DOHH2 (cell line): ENCODE measurements around the gene COIL.

Experiments
- H3F3A ChIP-seq: fragments of 200-600 bp; sonication (generic), shearing (Covaris generic); 2 replicates; pipeline ENCODE4 v1.6.0; 2016; ENCODE audit warnings: antibody characterized with exemption, mild to moderate bottlenecking; ENCODE audit not compliant: control insufficient read depth, insufficient read depth
- H3K27ac ChIP-seq: fragments of 200-600 bp; sonication (generic); 2 replicates; pipeline ENCODE4 v1.5.1; 2014; ENCODE audit warnings: low read depth, mild to moderate bottlenecking, low read length, moderate library complexity
- H3K27me3 ChIP-seq: fragments of 200-600 bp; sonication (generic); 2 replicates; pipeline ENCODE4 v1.6.1; 2014; ENCODE audit warnings: mild to moderate bottlenecking, low read length, mixed read lengths; ENCODE audit not compliant: control insufficient read depth
- H3K36me3 ChIP-seq: fragments of 200-600 bp; sonication (generic); 2 replicates; pipeline ENCODE4 v1.6.1; 2014; ENCODE audit warnings: mild to moderate bottlenecking, low read length, moderate library complexity, mixed read lengths; ENCODE audit not compliant: control insufficient read depth
- H3K4me1 ChIP-seq: fragments of 200-600 bp; sonication (generic); 2 replicates; pipeline ENCODE4 v1.6.1; 2014; ENCODE audit warnings: mild to moderate bottlenecking, low read length, mixed read lengths; ENCODE audit not compliant: control insufficient read depth
- H3K4me2 ChIP-seq: fragments of 200-600 bp; sonication (generic); 2 replicates; pipeline ENCODE4 v1.6.0; 2014; ENCODE audit warnings: mild to moderate bottlenecking, low read length, moderate library complexity
- H3K4me3 ChIP-seq: fragments of 200-600 bp; sonication (generic); 2 replicates; pipeline ENCODE4 v1.5.1; 2014; ENCODE audit warnings: mild to moderate bottlenecking, low read length, mixed read lengths
- H3K79me2 ChIP-seq: fragments of 200-600 bp; sonication (generic); 2 replicates; pipeline ENCODE4 v1.6.1; 2014; ENCODE audit warnings: mild to moderate bottlenecking, low read length, mixed read lengths; ENCODE audit not compliant: control insufficient read depth
- H3K9me2 ChIP-seq: fragments of 200-600 bp; sonication (generic); replicated peaks from 2 replicates; pipeline ENCODE4 v1.6.1; 2014; ENCODE audit warnings: mild to moderate bottlenecking, low read length, mixed read lengths; ENCODE audit not compliant: control insufficient read depth
- H3K9me3 ChIP-seq: fragments of 200-600 bp; sonication (generic); 2 replicates; pipeline ENCODE4 v1.6.1; 2014; ENCODE audit warnings: antibody characterized with exemption, low read length, mixed read lengths; ENCODE audit not compliant: control insufficient read depth, insufficient read depth
- H4K20me1 ChIP-seq: fragments of 200-600 bp; sonication (generic); 2 replicates; pipeline ENCODE4 v1.6.0; 2014; ENCODE audit warnings: low read depth, mild to moderate bottlenecking, antibody characterized with exemption, low read length, moderate library complexity; ENCODE audit not compliant: control insufficient read depth, insufficient read depth
- EZH2phosphoT487 ChIP-seq: fragments of 200-600 bp; sonication (generic); IDR thresholded peaks from 2 replicates; pipeline ENCODE4 v1.6.1; 2017; ENCODE audit warnings: borderline replicate concordance, mild to moderate bottlenecking, antibody characterized with exemption, low read length, moderate library complexity, mixed read lengths
- TF ChIP-seq, protein P1 (sequence below): fragments of 200-600 bp; sonication (generic); IDR thresholded peaks from one replicate; pipeline ENCODE4 v1.5.1; 2014; ENCODE audit warnings: antibody characterized with exemption, mild to moderate bottlenecking, low read depth, low read length; ENCODE audit not compliant: poor library complexity, severe bottlenecking

The COIL gene

DNA sequence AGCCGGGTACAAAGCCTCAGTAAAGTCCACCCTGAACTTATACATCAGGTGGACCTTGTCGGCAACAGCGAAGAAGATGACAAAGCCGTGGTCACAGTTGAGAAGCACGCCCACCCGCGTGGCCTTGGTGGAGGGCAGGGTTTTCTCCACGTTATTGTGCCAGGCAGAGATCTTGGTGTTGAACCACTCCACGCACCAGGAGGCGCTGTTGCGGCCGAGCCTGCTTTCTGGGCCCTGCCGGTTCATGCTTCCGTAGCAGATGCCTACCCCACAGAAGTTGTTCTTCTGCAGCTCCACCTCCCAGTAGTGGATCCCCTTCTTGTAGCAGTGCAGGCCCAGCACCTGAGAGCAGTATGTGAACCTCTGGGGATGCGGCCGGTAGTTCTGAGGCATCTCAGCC is 69.1 kb downstream of the COIL start:
- Histone ChIP-seq H3K79me2 (no peaks in the 10 kb centered on the region), H3K27me3 (no peaks in the 10 kb centered on the region), H3K9me3 (no peaks in the 10 kb centered on the region; the same call in 1 of the 2 replicates), H3K9me2 (no peaks in the 10 kb centered on the region), H3K27ac (no peak overlapping the region), H3K4me2 (no peak overlapping the region), H3F3A (0 out of 2 replicates have a peak, but pooled peaks cover 5% of the 10 kb centered on the region), H3K4me1 (peaks cover 13% of the 10 kb centered on the region), H4K20me1 (peaks cover 2% of the 10 kb centered on the region; the same call in 1 of the 2 replicates), H3K36me3 (peaks cover 88% of the 10 kb centered on the region), H3K4me3 (no peak overlapping the region)
- TF ChIP-seq, protein P1, sequence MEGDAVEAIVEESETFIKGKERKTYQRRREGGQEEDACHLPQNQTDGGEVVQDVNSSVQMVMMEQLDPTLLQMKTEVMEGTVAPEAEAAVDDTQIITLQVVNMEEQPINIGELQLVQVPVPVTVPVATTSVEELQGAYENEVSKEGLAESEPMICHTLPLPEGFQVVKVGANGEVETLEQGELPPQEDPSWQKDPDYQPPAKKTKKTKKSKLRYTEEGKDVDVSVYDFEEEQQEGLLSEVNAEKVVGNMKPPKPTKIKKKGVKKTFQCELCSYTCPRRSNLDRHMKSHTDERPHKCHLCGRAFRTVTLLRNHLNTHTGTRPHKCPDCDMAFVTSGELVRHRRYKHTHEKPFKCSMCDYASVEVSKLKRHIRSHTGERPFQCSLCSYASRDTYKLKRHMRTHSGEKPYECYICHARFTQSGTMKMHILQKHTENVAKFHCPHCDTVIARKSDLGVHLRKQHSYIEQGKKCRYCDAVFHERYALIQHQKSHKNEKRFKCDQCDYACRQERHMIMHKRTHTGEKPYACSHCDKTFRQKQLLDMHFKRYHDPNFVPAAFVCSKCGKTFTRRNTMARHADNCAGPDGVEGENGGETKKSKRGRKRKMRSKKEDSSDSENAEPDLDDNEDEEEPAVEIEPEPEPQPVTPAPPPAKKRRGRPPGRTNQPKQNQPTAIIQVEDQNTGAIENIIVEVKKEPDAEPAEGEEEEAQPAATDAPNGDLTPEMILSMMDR, result peak; percentile 62
- TF ChIP-seq EZH2phosphoT487, result no peak

DNA sequence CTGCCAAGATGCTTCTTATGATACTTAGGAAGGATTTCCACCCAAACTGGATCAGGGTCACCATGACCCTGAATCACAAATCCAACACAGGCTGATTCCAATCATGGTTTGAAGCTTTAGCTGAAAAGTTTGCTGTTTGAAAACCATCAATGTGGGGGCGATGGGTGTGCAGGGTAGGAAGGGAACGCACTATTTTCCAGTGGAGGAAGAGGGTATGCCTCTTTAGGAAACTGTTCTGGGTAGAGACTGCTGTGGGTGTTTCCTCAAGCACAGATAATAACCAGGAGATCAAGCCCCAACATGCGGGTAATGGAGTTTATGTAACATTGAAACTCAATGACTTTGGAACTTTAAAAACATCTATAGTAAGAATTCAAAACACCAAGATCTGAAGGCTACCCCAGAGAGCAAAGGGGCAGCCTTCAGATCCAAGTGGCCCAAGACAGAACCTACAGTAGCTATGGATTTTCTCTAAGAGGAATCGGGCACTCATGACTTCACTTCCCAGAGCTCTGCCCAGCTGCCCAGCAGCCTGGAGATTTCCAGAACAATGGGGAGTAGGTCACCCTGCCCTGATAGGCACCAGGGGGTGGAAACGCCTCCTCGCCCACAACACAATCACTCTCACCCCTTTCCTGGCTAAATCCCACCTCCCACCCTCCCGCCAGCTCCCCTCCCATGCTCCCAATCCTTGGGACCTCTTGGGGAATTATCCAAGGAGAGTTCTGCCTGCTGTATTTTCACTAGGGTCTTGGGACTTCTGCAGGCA is 69.8 kb downstream of the COIL start:
- Histone ChIP-seq H3K9me2 (no peaks in the 10 kb centered on the region), H4K20me1 (peaks cover 2% of the 10 kb centered on the region; the same call in 1 of the 2 replicates), H3K36me3 (peaks cover 86% of the 10 kb centered on the region), H3K79me2 (no peaks in the 10 kb centered on the region), H3K4me3 (no peak overlapping the region), H3K4me1 (peaks cover 6% of the 10 kb centered on the region), H3F3A (0 out of 2 replicates have a peak, but pooled peaks cover 2% of the 10 kb centered on the region), H3K27ac (no peak overlapping the region), H3K27me3 (no peaks in the 10 kb centered on the region), H3K4me2 (no peak overlapping the region), H3K9me3 (no peaks in the 10 kb centered on the region; the same call in 1 of the 2 replicates)
- TF ChIP-seq EZH2phosphoT487, result no peak
- TF ChIP-seq, protein P1, result no peak

GRCh38 chr17:56890390-56890789 is 70.5 kb downstream of the COIL start:
- Histone ChIP-seq H3K27ac (no peak overlapping the region), H3K4me3 (no peak overlapping the region), H3K79me2 (no peaks in the 10 kb centered on the region), H3K9me2 (no peaks in the 10 kb centered on the region), H3K4me2 (no peak overlapping the region), H3F3A (no peaks in the 10 kb centered on the region), H3K4me1 (no peaks in the 10 kb centered on the region; the same call in 1 of the 2 replicates), H3K9me3 (no peaks in the 10 kb centered on the region; the same call in 1 of the 2 replicates), H3K36me3 (peaks cover 79% of the 10 kb centered on the region), H4K20me1 (peaks cover 2% of the 10 kb centered on the region; the same call in 1 of the 2 replicates), H3K27me3 (no peaks in the 10 kb centered on the region)
- TF ChIP-seq, protein P1, result no peak
- TF ChIP-seq EZH2phosphoT487, result no peak
